GM18505 (cell line): ENCODE results near the gene PARM1.

Experiments
- ATAC-seq: cut with Tn5 transposase; IDR thresholded peaks from one replicate; pipeline ENCODE4 v1.9.1; 2021; ENCODE audit not compliant: unreplicated experiment
- POLR2A ChIP-seq: IDR thresholded peaks from 4 replicates; pipeline ENCODE4 v1.6.1; 2011; ENCODE audit warnings: borderline replicate concordance; ENCODE audit not compliant: insufficient read depth, insufficient read length; ENCODE audit errors: extremely low read depth

PARM1 gene

DNA sequence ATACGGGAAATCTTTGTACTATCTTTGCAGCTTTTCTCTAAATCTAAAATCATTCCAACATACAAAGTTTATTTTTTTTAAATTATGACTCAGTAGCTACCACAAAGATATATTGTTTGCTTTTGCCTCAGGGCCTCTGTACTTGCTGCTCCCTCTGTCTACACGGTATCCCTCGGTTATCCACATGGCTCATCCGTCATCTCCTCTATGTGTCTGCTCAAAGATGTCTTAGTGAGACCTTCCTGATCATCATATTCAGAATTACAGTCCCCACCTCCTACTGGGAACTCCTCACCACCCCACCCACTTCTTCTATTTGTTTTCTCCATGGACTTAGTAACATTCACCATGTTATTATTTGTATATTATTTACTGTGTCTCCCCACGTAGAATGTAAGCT, 107.8 kb downstream of the PARM1 start:
- ATAC-seq, result no peak
- no peak for TF ChIP-seq POLR2A

DNA sequence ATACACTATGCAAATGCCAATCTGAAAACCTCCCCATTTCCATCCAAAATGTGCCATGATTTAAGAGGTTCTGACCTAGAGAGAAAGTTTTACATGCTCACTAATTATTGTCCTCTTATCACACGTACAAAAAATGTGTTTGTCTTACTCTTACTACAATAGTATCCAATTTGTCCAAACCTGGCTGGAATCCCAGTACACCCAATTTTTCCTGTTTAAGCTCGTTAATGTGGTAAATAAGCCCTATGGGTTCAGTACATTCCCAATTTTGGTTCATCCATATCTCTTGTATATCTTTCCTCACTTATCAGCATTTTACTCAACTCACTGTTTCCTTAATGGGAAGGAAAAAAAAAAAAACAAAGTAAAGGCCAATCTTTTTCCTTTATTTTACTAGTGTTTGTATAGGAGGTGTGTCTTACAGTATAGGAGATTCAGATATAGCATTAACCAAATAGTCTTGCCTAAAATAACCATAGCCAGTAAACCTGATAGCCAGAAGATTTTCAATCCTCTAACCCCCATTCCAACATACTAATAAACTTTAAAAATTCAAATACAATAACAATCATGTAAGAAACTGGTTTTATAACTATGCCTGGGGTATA, 109.8 kb downstream of the PARM1 start:
- ATAC-seq, result no peak
- no peak for TF ChIP-seq POLR2A

DNA sequence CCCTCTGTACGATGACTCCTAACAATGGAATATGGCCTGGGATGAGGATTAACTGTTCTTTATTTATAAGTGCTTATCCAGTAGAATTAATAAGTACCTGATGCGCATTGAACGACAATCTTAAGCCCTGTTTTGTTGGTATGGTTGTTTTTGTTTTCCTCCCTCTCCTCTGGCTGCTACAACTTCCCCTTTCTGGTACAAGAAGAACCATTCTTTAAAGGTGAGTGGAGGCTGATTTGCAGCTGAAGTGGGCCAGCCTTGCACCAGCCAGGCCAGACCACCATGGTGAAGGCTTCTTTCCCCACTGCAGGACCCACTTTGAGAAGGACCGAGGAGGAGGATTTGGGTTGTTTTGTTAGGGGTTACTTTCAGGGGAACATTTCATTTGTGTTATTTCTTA, 113.3 kb downstream of the PARM1 start:
- no peak for ATAC-seq
- TF ChIP-seq POLR2A, result no peak

GRCh38 chr4:75046641-75047040, 113.7 kb downstream of the PARM1 start:
- no peak for ATAC-seq
- no peak for TF ChIP-seq POLR2A

DNA sequence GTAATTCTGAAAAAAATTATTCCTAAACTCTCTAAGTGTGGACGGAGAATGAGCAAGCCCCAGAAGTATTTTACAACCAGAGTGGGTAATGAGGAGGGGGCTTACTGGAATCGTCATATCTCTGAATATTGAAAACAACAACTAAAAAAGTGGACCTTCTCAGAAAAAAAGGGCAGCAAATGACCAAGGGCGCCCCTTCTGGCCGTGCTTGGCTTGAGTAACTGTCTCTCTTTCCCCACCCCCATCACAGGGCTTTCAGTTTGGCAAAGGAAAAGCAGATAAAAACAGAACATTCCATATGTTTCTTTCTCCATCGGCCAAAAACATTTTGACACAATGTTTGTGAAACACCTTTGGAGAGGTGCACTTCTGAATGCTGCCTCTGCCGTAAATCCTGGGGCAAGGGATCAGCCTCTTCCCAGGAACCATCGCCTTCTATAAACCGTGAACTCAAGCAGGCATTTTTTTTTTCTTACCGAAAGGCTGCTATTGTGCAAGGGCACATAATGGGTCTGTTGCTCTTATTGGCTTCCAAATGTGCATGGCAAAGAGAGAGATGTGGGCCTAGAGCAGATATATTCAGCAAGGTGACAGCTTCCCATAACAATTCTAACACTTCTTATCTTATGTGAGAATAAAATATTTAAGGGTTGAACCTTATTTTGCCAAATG, 115.4 kb downstream of the PARM1 start:
- TF ChIP-seq POLR2A, result no peak
- ATAC-seq, result no peak

- TF ChIP-seq POLR2A, result no peak
- no peak for ATAC-seq
These were observed 118.5 kb downstream of the PARM1 start for GRCh38 chr4:75051431-75051830.

DNA sequence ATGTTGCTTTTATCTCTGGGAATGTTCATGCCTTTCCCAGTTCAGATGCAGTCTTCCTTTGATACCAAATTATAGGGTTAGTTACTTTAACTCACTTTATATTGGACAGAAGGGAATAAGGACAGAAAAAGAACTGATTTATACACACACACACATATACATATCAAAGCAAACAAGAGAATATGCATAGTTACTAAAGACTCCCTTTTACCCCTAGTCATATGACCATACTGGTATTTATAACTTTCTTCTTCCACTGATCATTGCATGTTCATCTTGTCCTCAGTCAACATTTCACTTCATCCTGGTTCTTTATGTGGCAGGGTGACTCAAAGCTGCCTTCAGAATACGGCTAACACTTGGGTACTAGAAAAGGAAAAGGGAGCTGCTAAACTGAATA, 120.4 kb downstream of the PARM1 start:
- TF ChIP-seq POLR2A, result no peak
- ATAC-seq, result no peak

DNA sequence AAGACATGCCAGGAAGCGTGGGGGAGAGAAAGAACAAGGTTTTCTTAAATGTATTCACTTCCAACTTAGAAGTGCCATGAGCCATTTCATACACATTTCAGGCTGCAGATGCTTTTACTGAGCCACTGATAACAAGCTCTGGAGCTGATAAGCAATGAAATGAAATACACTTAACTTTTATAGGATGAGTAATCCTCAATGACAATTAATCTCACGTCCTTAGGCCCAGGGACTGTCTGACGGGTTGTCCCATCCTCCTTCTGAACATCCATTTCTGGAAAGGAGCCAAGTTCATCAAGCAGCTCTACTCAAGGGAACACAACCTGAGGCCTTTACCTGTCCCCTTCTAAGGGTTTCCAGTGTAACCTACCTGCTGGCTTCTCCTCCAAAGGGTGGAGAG, 121.2 kb downstream of the PARM1 start:
- TF ChIP-seq POLR2A, result no peak
- ATAC-seq, result no peak

- ATAC-seq, result no peak
- TF ChIP-seq POLR2A, result no peak
These were observed 123.4 kb downstream of the PARM1 start for GRCh38 chr4:75056277-75056676.

GRCh38 chr4:75057369-75057768, 124.5 kb downstream of the PARM1 start:
- ATAC-seq, result no peak
- no peak for TF ChIP-seq POLR2A

GRCh38 chr4:75058486-75058885, 125.6 kb downstream of the PARM1 start:
- ATAC-seq, result no peak
- TF ChIP-seq POLR2A, result no peak

GRCh38 chr4:75063433-75063832, 130.5 kb downstream of the PARM1 start:
- no peak for ATAC-seq
- TF ChIP-seq POLR2A, result no peak

- no peak for ATAC-seq
- TF ChIP-seq POLR2A, result no peak
These were observed 133.0 kb downstream of the PARM1 start for GRCh38 chr4:75065909-75066308.

DNA sequence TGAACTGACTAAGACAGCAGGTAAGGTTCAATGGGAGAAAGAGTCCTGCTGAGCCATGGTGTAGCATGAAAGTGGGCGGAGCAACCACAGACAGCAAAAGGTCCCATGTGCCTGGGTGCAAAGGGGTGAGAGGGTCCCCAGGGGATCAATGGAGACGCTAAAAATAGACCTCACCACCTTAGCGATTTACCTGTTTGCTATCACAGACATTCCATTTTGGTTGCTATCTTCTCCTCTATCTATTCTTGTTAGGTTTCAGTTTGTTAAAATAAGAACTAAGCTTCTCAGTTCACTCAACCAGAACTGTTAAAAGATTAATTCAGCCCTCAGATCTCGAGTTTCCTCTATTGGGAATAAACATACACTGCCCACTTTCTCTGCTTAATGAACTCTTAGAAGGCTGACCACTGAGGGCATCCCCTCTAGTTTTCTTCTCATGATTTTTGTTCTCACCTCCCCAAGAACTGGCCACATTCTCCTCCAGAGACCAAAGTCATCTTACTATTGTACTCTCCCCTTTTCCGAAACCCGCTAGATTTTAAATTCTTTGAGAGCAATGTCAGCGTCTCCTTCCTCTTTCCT, 136.7 kb downstream of the PARM1 start:
- peak; percentile 89 for ATAC-seq
- no peak for TF ChIP-seq POLR2A
